ENCODE results near the gene TOGARAM2. TPM values are rescaled to one million over a fixed set of nuclear protein-coding genes. Genes with fewer than 3 reads are reported as not detected.
"Not testable (repeated sequence)": the region's sequence is repeated elsewhere in the genome, so short reads cannot be mapped to it uniquely, and the experiment has no call there.

Gene TOGARAM2
- total RNA-seq, 1 donor from 2014 or later, result 0.13 TPM

DNA sequence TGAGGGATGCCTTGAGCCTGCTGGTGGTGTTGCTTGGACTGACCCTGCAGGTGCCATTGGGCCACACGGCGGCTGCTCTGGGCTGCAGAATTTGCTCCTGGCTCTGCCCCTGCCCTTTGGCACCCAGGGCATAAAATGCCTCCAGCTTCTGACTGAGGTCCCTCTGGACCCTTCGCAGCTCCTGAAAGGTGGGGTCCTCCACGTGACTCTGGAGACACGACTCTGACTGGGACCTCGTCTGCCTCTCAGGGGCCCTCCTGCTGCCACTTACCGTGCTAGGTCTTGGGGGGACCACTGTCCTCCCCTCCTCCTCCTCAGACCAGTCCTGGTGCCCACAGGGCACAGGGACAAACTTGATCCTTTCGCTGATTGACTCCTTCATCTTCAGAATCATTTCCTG is 91.2 kb downstream of the TOGARAM2 start:
- no peak for DNase-seq (ENCODE audit: low read depth in 2 of 2)

DNA sequence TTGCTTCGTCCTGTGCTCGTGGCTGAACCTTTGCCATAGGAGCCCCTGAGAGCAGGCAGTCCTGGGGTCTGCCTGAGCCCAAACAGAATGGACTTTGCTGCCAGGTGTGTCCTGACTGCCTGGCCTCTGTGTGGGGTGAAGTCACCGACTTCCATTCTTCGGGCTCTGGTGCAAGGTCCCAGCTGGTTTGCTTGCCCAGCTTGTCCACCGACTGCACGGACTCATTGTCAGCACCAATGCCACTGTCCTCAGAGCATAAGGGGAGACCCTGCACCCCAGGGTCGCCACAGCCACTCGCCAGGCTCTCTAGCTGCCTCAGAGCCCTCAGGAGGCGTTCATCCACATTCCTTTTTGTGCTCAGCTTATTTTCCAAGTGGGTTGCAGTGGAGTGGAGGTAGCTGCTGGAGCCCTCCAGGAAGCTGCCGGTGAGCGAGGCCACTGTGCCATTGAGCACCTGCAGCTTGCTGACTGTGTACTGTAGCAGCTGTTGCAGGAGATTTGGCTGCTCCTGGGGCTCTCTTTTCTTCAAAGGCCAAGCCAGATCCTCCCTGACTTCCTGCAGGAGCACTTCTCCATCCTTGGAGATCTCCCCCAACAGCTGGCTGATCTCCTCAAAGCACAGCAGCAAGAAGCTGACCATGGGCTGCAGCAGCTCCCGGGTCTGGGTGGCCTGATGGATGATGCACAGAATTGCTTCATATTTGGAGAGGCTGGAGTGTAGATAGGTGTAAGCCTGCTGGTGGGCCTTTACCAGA is 92.0 kb downstream of the TOGARAM2 start:
- no peak for DNase-seq (ENCODE audit: low read depth in 2 of 2)

DNA sequence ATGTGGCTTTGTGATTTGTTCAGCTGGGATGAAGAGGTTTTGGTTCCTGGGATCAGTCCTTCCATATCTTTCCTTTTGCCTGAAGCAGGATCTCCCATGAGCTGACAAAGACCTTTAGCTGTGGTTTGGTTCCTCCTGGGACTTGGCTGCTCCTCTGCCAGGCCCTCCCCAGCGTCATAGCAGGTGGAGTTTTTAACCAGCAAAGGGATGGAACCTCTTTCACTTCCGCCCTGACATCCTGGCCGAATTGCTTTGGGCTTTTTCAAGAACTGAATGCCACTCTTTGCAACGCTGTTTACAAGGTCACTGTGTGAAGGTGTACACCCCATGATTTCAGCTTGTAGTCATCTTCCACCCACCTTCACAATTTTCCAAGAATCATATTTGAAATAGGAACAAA is 92.8 kb downstream of the TOGARAM2 start:
- no peak for DNase-seq (ENCODE audit: low read depth in 2 of 2)

DNA sequence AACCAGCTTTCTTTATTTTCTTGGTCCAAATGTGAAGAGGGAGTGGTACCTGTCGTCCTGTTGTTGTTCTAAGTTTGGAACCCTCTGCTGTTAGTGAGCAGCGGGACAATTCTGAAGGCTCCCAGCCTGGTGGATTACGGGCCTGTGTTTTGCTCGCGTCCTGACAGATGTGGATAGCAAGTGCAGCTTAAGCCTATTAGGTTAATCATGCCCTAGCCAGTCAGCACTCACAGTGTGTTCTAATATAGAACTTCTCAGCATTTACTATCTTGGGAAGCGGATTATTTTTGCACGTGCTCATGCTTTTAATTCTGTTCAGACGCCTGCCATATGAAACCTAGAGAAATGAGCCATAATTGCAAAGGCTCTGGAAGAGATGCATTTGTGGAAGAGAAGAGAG is 93.3 kb downstream of the TOGARAM2 start, which contains the start of gene PCARE:
TSS of gene PCARE (minus strand) at position 113 of the 400 bp plus-strand sequence. CDS start 262 bp downstream, outside the sequence.
- no peak for DNase-seq (ENCODE audit: low read depth in 2 of 2)

DNA sequence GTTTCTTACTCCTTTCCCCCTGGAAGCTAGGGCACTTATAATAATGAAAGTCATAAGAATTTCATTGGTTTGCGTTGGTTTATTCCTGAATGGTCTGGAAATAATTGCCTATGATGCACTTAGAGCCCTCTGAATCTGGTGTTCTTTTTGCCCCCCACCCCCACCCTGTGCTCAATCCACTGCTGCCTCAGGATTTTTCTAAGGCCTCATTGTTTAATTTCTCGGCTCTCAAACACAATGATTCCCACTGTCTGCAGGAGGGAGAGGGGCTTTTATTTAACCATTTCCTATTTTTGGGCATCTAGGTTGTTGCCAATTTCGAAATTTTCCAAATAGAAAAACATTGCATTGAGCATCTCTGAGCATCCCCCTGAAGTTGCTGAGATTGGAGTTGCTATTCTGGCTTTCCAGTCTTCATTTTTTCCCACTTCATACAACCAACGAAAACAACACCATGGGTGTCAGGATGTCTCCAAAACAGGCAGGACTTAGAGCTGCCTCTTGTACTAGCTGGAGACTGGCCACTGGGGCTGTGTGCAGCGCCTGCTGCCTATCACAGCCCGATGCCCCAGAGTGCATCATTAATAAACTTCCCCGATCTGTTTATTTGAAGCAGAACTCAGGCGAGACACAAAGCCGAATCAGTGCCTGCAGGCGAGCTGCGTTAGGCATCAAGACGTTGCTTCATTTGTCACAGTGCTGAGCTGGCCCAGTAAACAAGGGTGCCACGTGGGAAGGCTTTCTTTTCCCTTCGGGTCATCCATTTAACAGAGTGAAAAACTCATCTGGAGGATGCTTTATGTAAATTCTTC is 95.0 kb downstream of the TOGARAM2 start:
- no peak for DNase-seq (ENCODE audit: low read depth in 2 of 2)

DNA sequence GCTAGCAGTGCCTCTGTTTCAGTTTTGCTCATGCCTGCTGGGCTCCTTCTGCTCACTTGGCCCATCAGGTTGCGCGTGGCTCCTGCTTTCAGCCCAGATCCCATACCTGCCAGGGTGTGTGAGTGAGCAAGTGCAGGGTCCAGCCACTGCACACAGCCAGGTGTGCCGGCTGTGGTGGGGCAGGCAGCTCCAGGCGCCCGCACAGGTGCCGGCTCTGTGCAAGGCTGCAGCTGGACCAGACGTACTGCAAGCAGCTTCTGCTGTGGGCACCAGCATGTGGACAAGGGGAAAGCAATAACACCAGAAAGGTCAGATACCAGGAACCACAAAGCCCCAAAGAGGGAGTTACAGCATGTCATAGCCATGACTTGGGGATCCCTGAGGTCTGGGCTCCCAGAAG is 98.8 kb downstream of the TOGARAM2 start:
- DNase-seq (ENCODE audit: low read depth in 2 of 2), result no peak

DNA sequence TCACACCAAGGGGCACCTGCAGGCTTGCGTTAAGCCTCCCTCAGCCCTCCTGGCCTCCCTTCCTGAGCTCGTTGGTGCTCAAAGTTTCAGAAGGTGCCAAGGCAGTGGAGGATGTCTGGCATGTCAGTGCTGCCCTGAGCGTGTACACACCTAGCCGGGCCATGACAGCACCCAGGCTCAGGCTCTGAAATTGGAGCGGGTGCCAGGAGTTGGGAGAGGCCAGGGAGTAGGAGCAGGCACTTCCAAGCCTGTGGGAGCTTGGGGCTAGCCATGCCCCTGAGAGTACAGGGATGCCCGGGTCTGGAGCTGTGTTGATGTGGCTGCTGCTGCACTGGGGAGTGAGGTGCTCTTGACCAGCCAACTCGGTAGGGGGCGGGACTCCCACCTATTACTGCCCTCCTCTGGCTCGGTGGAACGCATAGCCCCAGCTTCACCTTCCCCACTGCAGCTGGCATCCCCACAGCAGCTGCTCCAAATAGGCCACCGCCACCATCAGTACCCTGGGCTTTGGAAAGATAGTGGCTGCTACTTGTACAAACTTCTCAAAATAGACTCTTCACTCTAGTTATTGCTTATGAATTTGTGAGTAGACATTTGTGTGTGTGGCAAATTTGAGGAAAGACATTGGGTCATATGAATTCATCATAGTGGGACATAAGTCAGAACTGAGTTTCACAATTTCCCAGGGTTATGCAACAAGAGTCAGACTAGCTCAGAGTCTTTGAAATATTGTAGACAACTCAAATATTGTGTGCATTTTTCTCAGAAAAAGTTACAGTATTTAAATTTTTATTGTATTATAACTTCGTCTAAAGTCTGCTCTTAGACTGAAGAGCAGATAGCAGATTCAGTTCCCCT is 100.0 kb downstream of the TOGARAM2 start:
- DNase-seq (ENCODE audit: low read depth in 2 of 2), result no peak

DNA sequence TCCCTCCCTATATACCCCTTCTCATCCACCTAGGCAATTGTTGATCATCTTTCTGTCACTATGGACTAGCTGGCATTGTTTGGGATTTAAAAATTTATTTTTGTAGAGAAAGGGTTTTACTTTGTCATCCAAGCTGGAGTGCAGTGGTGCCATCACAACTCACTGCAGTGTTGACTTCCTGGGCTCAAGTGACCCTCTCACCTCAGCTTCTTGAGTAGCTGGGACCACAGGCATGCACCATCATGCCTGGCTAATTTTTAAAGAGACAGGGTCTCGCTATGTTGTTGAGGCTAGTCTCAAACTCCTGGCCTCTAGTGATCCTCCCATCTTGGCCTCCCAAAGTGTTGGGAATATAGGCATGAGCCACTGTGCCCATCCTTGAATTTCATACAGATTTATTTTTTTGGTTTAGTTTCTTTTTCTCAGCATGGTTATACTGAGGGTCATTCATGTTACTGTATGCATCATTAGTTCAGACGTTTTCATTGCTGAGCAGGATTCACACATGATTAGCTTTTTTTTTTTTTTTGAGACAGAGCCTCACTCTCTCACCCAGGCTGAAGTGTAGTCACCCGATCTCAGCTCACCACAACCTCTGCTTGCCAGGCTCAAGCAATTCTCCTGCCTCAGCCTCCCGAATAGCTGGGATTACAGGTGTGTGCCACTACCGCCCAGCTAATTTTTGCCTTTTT is 101.9 kb downstream of the TOGARAM2 start:
- no peak for DNase-seq (ENCODE audit: low read depth in 2 of 2)

DNA sequence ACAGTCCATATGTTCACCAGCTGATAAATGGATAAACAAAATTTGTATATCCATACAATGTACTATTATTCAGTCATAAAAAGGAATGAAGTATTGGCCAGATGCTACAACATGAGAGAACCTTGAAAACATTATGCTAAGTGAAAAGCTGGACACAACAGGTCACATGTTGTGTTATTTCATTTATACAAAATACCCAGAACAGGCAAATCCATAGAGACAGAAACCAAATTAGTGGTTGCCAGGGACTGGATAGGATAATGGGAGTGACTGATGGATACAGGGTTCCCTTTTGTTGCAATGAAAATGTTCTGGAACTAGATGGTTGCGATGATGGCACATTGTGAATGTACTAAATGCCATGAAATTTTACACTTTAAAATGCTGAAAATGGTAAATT is 103.5 kb downstream of the TOGARAM2 start:
- DNase-seq (ENCODE audit: low read depth in 2 of 2), result no peak

DNA sequence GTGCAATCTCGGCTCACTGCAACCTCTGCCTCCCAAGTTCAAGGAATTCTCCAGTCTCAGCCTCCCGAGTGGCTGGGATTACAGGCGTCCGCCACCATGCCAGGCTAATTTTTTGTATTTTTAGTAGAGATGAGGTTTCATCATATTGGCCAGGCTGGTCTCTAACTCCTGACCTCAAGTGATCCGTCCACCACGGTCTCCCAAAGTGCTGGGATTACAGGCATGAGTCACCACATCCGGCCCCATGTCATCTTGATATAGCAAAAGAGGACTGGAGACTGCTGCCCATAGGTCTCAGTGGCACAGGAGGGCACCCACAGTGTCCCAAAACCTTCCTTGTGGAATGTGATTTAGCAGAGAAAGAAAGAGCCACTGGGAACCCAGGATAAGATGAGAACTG is 109.2 kb downstream of the TOGARAM2 start:
- DNase-seq (ENCODE audit: low read depth in 2 of 2), result not testable (repeated sequence)

DNA sequence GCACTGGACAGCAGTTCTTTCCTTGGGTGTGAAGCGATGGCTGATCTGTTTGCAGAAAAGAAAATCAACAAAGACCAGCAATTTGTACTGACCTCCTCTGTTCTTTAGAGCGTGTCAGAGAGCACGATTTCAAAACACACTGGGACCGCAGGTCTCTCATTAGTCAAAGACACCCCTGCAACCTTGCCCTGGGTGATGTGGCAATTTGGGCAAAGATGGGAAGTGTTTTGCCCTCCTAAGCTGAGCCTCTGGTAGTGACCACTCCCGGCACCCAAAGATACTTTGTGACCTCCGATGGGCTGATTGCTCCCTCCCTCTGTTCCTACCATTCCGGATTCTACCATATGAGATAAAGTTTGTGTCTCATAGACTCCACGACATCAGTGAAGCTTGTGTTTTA is 115.9 kb downstream of the TOGARAM2 start:
- no peak for DNase-seq (ENCODE audit: low read depth in 2 of 2)

DNA sequence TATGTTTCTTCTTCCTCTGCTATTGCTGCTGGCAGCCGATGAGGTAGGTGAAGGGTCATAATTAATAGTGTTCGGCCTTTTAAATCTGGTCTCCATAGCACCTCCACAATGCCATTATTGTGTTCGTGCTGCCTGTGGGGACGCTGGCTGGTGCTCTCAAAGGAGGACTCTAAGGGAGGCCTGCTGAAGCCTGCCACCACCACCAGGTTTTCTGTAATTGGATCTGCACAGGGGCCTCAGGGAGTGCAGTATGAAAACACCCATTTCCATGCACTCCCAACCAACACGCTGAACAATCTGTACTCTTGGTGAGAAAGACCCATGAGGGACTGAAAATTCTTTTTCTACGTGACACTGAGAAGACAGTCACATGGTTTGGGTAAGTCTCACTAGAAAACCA is 116.5 kb downstream of the TOGARAM2 start:
- DNase-seq (ENCODE audit: low read depth in 2 of 2), result no peak

DNA sequence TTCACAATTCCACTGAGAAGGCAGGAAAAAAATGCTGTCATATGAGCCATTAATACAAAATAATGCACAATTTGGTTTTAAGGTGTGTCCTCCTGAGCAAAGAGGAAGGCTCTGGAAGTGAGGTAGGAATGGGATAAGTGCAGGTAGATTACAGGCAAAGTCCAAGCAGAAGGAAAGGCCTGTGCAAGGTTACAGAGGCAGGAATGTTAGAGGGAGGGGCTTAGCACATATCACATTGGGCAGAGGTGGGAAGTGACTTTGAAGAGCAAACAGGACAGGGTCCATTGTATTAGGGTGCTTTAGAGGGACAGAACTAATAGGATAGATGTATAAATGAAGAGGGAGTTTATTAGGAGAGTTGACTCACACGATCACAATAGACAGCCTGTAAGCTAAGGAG is 119.5 kb downstream of the TOGARAM2 start:
- no peak for DNase-seq (ENCODE audit: low read depth in 2 of 2)

Other genes starting within 250 kb of the TOGARAM2 start
- 102 and 108 TPM in 2 replicates for gene PPP1CB, start 229.5 kb upstream of the TOGARAM2 start, total RNA-seq
- 0.13 and 0.26 TPM in 2 replicates for gene SPDYA, start 170.5 kb upstream of the TOGARAM2 start, total RNA-seq
- gene TRMT61B, start 111.0 kb upstream of the TOGARAM2 start, total RNA-seq, result 8.5 and 9.4 TPM in 2 replicates
- 35.9 and 49.6 TPM in 2 replicates for gene WDR43, start 86.6 kb upstream of the TOGARAM2 start, total RNA-seq
- gene PCARE, start 93.2 kb downstream of the TOGARAM2 start, total RNA-seq, result not detected in 2 replicates
- gene CLIP4, start 134.1 kb downstream of the TOGARAM2 start, total RNA-seq, result 8.1 and 10.7 TPM in 2 replicates